HG03469 (cell line): ENCODE results near the gene SPTSSB.

ENCODE experiments used
- ATAC-seq: cut with Tn5 transposase; IDR thresholded peaks from one replicate; pipeline ENCODE4 v1.9.1; 2021; ENCODE audit warnings: mild to moderate bottlenecking, moderate library complexity, moderate number of reproducible peaks; ENCODE audit not compliant: unreplicated experiment

SPTSSB gene

DNA sequence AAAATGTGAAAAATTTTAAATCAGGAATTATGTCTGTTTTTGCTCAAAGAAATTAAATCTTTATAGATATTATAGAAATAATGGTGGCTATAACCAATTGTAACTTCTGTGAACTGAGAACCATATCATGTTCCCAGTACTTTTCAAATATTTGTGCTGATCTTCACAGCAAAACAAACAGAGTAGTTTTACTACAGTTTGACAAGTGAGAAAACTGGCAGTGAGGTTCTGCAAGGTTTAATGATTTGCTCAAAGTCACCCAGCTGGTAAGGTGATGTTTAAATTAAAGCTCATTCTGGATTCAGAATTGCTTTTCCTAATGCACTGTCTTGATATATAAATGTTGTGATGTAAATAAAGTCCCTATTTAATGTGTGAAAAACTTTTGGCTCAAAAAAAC lies 22.0 kb upstream of the SPTSSB start:
- ATAC-seq = no peak

DNA sequence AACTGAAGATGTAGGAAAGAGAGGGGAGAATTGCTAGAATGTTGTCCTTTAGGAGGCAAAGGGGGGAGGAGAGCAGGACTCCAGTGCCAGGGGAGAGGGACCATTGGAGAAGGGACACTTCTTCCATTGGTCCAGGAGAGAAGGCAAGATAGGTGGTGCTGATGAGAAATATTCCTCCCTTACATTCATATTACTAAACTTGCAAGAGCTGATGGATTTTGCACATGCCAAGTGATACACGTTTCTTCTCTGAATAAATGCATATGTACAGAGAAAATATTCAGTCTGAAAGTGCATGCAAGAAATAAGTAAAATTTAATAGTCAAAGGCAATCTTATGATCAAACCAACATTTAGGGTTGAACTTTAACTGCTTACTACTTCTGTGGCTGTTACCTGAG lies 21.5 kb upstream of the SPTSSB start:
- ATAC-seq = no peak

DNA sequence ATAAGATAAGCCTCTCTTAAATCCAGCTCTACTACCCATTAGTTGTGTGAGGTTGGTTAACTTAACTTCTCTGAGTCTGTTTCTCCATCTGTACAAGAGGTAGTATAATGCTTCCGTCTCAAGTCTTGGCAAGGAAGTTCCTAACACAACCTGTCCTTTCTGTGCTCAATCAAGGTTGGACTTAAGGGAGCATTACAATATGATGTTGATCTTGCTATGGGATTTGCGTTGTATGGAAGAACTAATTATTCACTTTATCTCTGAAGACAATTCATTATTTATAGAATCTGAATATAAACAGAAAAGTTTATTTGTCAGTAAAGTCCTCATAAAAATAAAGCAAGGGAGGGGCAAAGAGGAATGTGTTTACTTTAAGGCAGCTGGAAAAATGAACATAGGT lies 18.9 kb upstream of the SPTSSB start:
- no peak for ATAC-seq

DNA sequence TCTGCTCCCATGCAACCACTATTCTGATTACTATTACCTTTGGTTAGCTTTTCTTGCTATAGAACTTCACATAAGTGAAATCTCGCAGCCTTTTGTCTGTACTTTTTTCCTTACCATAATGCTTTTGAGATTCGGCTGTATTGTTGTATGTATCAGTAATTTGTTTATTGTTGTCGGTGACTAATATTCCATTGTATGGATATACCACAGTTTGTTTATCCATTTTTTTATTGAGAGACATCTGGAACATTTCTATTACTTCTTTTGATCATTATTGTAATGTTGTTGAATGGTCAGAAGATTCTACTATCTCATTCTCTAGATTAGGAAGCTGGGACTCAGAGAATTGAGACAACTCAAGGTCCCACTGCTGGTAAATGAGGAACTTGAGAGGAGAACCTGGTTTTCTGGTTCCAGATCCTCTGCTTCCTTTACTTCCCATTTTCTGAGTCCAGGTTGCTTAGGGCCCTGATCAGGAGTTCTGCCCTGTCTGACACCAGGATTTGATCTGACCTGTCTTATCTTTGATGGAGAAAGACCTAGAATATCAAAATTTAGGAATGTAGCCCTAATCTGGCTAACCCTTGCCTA lies 18.2 kb upstream of the SPTSSB start:
- no peak for ATAC-seq

DNA sequence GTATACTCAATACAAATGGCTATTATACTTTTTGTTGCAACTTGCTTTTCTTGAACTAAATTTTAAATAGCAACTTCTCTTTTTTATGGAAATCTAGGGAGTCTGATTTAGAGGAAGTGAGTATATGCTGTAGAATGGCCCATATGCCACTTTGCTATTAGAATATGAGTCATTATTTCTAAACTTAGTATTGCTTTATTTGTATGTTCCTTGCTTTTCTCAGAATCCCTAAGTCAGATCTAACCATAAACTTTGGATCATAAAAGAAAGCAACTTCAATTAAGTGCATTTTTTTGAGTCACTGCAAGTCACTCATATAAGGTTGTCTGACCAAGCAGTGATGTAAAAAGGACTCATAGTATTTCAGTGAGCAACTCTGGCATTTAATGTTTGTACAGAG lies 17.5 kb upstream of the SPTSSB start:
- no peak for ATAC-seq

DNA sequence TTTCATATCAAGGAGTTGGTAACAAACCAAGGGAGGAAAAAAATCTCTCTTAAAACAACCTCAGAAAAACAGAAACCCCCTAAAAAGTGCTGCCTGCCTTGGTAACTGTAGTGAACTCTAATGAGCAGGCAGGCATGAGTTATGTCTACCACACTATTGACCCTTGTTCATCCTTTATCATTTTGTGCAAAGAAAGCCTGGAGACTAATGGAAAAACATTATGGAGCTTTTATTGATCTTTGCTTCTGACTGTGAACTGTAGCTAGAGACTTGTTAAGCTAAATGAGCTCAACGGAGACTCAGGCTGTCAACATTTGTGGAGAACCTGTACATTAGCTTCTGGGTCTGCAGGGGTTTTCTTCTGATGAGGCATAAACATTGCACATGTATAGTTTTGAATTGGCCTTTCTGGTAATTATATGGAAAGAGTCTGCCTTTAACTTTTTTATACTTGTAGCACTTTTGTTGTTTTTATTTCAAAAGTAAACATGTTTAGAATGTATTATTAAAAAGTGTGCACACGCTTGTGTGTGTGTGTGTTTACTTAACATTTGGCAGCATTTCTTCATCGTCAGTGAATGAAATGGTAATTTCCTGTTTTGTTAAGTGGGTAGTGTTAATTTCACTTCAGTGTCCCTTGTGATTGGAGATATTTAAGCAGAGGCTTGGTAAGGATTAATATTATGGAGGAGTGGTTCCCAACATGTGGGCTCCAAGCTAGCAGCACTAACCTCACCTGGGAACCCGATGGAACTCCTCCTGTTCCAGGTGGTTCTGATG lies 15.9 kb upstream of the SPTSSB start:
- no peak for ATAC-seq

DNA sequence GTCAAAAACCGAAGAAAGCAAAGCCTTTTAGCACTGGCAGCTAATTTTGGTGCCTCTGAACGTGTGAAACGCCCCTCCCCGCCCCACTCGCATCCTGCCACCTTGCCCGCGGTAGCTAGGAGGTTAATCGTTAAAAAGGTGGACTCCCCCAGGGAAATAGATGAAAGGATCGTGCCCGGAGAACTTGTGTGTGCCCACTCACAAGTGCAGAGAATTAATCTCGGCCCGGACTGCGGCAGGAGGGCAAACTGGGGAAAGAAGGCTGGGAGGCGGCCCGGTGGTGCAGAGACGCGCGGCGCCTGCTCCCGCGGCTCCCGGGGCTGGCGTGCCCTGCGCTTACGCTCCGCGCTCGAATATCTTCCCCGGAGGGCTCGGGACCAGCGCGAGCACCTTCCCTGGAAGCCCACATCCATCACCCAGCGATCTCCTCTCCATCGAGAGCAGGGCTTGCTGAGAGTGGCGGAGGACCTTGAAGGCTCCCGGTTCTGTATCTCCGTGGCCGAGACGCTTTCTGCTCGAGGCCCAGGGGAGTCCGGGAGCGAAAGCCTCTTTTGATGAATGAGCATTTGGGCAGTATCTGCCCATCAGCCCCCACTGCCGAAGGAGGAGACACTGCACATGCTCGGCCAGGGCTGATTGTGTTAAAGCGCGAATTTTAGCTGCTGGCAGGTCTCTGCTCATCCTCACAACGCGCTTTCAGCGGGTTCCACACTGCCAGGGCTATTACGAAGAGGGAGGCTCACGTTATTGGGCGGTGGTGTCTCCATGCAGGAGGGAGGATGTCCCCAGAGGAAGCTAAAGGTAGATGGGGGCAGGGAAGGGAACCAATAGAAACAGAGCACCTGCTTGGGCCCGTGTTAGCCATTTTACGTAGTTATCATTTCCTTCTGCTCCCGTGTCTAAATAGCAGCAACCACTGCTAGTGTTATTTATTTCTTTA lies 1.3 kb upstream of the SPTSSB start:
- ATAC-seq = no peak

DNA sequence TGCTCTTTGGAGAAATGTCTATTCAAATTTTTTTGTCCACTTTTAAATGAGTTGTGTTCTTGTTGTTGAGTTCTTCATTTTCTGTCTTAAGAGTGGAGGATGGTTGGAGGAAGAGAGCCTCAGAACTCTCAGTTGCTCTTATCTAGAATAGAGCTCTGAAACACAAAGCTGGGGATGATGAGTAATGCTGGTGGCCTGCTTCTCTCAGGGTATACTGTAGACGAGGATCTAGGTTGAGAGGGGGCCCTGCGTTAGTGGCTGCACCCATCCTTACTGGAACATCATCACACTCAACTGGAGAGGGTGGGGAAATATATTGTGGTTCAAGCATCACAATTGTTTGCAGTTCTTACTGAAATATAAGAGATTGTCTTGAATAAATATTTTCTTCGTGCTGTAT lies 1.8 kb downstream of the SPTSSB start:
- ATAC-seq = no peak

DNA sequence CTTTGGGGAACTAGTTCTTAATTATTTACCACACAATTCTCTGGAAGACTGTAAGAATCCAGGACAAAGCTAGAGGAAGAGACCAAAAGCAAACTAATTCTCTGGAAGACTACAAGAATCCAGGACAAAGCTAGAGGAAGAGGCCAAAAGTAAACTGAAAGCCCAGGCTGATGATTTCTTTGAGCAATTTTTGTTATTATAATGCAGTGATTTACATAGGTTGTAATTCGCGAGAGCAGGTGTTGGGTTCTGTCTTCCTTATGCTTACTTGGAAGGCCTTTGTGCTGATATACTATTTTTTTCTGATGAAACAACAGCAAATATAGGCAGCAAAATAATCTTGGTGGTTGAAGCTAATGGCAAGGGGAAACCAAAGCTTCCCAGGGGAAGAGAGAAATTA lies 5.2 kb downstream of the SPTSSB start:
- ATAC-seq = no peak

DNA sequence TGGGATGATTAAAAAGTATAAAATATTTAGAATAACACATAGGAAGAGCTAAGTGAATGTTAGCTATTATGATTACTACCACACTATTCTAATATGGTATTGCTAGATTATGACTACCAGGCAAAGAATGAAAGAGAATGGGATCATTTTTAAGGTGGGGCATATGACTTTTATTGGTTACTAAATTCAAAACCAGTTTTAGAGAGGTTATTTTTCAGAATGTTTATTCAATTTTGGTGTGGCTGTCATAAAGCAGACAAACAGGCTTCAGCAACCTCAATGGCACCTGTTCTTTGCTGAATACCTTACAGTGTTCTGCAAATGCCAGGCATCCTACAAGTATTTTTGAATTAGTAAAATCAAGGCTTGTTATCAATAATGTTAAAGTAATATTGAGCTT lies 12.8 kb downstream of the SPTSSB start:
- ATAC-seq = no peak

DNA sequence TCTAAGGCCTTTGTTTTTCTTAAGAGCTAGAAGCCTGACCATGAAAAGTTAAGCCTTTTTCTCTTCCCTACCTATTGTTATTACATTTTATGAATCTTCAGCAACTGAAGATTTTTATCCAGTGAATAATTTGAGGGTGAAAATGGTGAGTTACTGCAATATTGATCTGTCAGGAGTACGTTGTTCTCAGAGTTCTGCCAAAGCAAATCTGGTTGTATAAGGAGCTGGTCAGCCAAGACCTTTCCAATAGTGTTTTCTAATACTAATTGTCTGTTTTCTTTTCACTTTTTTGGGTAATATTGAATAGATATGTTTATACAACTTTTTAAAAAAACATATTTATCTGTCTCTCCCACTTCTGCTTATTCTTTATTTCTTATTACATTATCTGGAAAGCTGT lies 15.0 kb downstream of the SPTSSB start:
- no peak for ATAC-seq

DNA sequence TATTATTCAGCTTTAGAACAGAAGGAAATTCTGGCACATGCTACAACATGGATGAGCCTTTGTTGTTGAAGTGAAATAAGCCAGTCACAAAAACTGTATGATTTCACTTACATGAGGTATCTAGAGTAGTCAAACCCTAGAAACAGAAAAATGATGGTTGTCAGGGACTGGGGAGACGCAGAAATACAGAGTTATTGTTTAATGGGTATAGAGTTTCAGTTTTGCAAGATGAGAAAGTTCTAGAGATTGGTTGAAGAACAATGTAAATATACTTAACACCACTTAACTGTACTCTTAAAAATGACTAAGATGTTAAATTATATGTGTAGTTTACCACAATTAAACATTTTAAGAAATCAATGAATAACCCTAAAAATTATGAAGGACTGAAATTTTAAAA lies 15.8 kb downstream of the SPTSSB start:
- ATAC-seq = no peak

DNA sequence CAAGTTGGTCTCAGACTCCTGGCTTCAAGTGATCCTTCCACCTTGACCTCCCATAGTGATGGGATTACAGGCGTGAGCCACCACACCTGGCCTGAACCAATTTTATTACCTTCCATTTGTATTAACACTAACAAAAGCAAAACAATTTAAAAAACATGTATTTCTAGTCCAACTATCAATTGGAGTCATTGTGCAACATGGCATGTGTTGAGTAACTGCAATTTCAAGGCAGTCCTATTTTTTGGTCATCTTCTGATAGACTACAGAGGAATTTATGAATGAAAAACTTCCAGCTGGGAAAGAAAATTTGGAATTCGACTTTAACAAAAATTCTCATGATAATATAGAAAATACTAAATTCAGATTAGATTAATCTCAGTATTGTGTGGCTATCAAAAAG lies 16.8 kb downstream of the SPTSSB start:
- no peak for ATAC-seq

DNA sequence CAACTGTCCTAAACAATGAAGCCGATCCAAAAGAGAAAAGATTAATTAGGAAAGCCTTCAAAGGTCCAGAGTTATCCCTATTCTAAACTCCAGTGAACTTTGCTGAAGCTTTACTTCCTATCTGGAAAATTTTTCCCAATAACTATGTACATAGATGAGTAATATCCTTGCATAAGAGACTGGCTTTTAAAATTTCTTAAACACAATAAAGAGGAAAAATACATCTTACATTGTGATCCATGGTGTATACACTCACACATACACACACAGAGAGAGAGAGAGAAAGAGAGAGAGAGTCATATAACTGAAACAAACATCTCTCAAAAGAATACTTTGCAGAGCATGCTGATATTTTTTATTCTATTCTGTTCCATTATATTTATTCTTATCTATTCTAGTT lies 20.0 kb downstream of the SPTSSB start:
- no peak for ATAC-seq

DNA sequence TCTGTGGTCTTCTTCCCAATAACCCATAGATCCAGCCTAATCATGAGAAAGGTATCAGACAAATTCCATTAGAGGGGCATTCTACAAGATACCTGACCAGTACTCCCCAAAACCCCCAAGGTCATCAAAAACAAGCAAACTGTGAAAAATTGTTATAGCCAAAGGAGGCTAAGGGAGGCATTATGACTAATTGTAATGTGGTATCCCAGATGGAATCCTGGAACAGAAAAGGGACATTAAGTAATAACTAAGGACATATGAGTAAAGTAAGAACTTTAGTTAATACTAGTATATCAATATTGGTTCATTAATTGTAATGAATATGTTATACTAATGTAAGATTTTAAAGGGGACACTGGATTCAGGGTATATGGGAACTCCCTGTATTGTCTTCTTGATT lies 20.4 kb downstream of the SPTSSB start:
- no peak for ATAC-seq

DNA sequence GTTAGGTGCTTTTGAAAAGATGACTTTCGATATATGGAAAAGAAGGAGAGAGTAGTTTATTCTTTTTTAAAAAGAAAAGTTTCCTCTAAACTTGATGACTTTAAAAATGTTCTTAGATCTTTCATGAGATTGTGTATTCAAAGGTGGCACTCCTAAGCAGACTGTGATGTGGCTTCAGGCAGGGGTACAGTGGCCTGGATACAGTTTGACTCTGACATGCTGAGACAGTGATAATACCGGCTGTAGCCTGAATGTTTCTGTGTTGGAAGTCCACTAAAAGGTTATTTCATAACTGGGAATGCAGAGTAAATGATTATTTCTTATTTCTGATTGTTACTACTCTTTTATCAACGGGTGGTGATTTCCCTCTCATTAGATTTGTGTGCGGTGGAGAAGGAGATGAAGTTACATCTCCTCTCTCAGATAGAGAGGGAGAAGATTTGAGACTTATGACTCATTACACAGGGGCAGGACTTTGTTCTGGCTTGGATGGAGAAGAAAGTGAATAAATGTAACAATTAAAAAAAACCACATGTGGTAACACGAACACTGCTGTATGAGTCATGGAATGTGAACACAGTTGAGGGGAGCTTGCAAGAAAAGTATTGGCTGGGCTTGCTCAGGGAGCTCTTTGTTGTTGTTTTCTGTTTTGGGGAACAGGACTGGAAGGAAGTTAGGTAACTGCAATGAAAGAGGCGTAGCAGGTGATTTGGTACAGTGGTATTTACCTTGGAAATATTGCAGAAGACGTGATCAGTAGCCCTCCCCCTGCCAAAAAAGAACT lies 21.6 kb downstream of the SPTSSB start:
- ATAC-seq = peak; percentile 59

DNA sequence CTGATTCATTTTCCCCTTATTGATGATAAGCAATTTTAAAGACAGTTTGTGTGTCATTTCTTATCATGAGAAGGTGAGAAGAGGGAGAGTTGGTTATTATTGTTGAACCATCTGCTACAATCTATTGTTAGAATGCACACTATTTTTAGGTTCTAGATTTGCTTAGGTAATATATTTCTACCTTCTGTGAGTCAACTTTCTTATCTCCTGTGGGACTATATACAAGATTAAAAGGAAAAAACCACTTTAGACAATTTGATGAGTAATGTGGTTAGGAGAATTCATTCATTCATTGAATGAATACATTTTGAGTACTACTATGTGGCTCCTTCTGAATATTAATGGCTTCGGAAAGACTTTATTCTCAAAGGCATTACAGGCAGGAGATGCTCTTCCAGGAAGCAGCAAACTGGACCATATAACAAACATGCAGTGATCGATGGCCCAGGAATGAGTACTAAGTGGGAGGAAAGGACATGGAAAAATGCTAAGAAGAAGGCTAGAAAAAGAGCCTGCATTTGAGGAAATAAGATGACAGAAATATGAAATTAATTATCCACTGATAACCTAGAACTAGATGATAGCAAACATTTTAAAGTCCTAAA lies 22.4 kb downstream of the SPTSSB start:
- ATAC-seq = no peak

DNA sequence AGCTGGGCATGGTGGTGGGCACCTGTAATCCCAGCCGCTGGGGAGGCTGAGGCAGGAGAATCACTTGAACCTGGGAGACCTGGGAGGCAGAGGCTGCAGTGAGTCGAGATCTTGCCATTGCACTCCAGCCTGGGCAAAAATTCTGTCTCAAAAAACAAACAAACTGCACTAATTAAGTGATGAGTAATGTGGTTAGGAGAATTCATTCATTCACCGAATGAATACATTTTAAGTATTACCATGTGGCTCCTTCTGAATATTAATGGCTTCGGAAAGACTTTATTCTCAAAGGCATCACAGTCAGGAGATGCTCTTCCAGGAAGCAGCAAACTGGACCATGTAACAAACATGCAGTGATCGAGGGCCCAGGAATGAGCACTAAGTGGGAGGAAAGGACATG lies 23.6 kb downstream of the SPTSSB start:
- no peak for ATAC-seq

DNA sequence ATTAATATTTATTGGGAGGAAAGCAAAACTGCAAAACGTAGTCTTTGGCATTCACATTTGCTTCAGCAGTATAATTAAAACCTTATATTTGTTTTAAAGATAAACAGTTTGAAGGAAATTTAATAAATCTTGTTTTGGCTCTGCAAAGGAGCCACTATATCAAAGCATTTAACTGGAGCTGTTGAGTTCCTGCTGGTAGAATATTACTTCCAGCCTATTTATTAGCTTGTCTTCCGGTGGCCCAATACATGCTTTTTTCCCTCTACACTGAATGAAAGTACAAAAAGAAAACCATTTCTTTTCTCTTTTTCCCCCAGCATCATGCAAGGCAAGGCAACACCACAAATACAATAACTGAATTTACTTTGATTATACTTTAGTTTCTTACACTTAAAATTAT lies 26.3 kb downstream of the SPTSSB start:
- no peak for ATAC-seq

DNA sequence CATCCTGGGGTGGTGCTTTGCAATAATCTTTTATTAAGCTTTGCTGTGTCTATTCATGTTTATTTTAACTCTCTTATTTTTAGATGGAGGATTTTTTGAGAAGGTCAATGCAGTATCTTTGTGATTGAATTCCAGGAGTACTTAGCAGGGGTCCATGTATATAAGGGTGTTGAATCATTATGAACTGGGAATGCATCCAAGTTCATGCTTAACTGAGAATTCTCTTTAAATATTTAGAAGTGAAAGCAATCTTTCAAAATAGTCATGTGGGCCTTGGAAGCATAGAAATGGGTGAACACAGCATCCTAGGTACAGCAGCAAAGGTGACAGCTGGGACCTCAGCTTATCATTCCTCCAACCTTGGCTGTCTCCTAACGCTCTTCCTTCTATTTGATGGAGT lies 27.3 kb downstream of the SPTSSB start:
- no peak for ATAC-seq

DNA sequence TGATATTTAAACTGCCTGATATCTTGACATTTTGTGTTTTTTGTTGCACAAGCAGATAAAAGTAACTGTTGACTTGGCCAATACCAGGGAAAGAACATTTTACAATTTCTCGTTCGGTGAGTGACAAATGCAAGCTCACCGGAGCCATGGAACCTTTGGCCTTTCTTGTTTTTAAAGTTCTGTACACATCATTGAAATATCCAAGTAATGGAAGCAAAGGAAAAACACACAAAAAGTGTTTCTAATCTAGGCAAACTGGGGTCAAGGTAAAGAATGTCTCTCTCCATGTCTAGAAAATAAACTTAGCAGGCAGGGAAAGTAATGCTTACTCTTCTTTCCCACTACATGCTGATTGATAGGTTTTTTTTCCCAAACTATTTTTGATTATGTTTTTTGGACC lies 27.8 kb downstream of the SPTSSB start:
- ATAC-seq = no peak
